HEK293 (cell line): Measurements from ENCODE around the gene ADCY7.

Experiments used
- CTCF ChIA-PET: fragments of 350-600 bp; formaldehyde crosslinking; extraction: SDS; loops from one replicate; lab custom pipeline; 2021; ENCODE audit warnings: antibody characterized with exemption; lab: Yijun Ruan, JAX
- POLR2A ChIA-PET: fragments of 300-600 bp; formaldehyde crosslinking; extraction: SDS; loops from one replicate; lab custom pipeline; 2020; ENCODE audit warnings: antibody characterized with exemption, inconsistent platforms; lab: Yijun Ruan, JAX
- H3K27ac ChIP-seq: fragments of 200-500 bp; sonication (Bioruptor generic); 2 replicates; pipeline ENCODE4 v1.5.1; 2014; ENCODE audit warnings: low read depth, low read length, control low read depth, inconsistent platforms; ENCODE audit errors: extremely low read depth
- H3K36me3 ChIP-seq, 2 experiments: fragments of 200-500 bp in 1 of 2; sonication (Bioruptor generic) in 1 of 2; 1 replicate in 1 of 2; 2 replicates in 1 of 2; pipeline ENCODE4 v1.5.1; 2014 to 2017; ENCODE audit warnings: inconsistent platforms in 2 of 2, low read length in 2 of 2; ENCODE audit not compliant: control insufficient read depth in 2 of 2, insufficient read depth in 1 of 2
- H3K4me1 ChIP-seq: fragments of 200-500 bp; sonication (Bioruptor generic); 2 replicates; pipeline ENCODE4 v1.5.1; 2014; ENCODE audit warnings: mild to moderate bottlenecking, low read length, inconsistent platforms; ENCODE audit not compliant: control insufficient read depth, insufficient read depth
- H3K4me3 ChIP-seq: 2 replicates; pipeline ENCODE4 v1.5.1; 2011; ENCODE audit warnings: low read depth, mild to moderate bottlenecking, control low read depth, low read length, moderate library complexity
- H3K9me3 ChIP-seq: fragments of 200-500 bp; sonication (Bioruptor generic); 2 replicates; pipeline ENCODE4 v1.5.1; 2014; ENCODE audit warnings: low read depth, low read length, inconsistent platforms; ENCODE audit not compliant: control insufficient read depth, insufficient read depth
- HOXA7 ChIP-seq: sonication (generic); formaldehyde crosslinking; IDR thresholded peaks from 2 replicates; pipeline ENCODE4 v1.8.1; 2022; ENCODE audit warnings: missing genetic modification reagents, borderline replicate concordance
- HOXD13 ChIP-seq: sonication (generic); formaldehyde crosslinking; IDR thresholded peaks from 2 replicates; pipeline ENCODE4 v1.8.0; 2022; ENCODE audit warnings: missing genetic modification reagents, borderline replicate concordance
- KLF9 ChIP-seq: fragments of 450-650 bp; formaldehyde crosslinking; IDR thresholded peaks from 2 replicates; pipeline ENCODE4 v1.5.1; 2016; ENCODE audit warnings: missing biosample characterization, missing genetic modification characterization, low read depth
- MZF1 ChIP-seq: fragments of 450-650 bp; formaldehyde crosslinking; IDR thresholded peaks from 2 replicates; pipeline ENCODE4 v1.5.1; 2017; ENCODE audit warnings: missing biosample characterization, missing genetic modification characterization, borderline replicate concordance
- PRDM2 ChIP-seq: fragments of 450-650 bp; formaldehyde crosslinking; IDR thresholded peaks from 2 replicates; pipeline ENCODE4 v1.5.1; 2016; ENCODE audit warnings: missing biosample characterization, missing genetic modification characterization, borderline replicate concordance
- SP2 ChIP-seq: fragments of 450-650 bp; formaldehyde crosslinking; IDR thresholded peaks from 2 replicates; pipeline ENCODE4 v1.5.1; 2016; ENCODE audit warnings: missing biosample characterization, missing genetic modification characterization
- YY1 ChIP-seq: fragments of 450-650 bp; formaldehyde crosslinking; IDR thresholded peaks from 2 replicates; pipeline ENCODE4 v1.5.1; 2018; ENCODE audit warnings: missing biosample characterization, missing genetic modification characterization
- ZEB2 ChIP-seq: fragments of 450-650 bp; formaldehyde crosslinking; IDR thresholded peaks from 2 replicates; pipeline ENCODE4 v1.5.1; 2016; ENCODE audit warnings: missing biosample characterization, missing genetic modification characterization
- ZIC2 ChIP-seq: fragments of 450-650 bp; formaldehyde crosslinking; IDR thresholded peaks from 2 replicates; pipeline ENCODE4 v1.5.1; 2016; ENCODE audit warnings: missing biosample characterization, missing genetic modification characterization
- ZNF10 ChIP-seq: fragments of 450-650 bp; formaldehyde crosslinking; IDR thresholded peaks from 2 replicates; pipeline ENCODE4 v1.5.1; 2017; ENCODE audit warnings: missing biosample characterization, missing genetic modification characterization
- ZNF114 ChIP-seq: fragments of 450-650 bp; formaldehyde crosslinking; IDR thresholded peaks from 2 replicates; pipeline ENCODE4 v1.5.0; 2017; ENCODE audit warnings: missing biosample characterization, missing genetic modification characterization
- ZNF138 ChIP-seq: fragments of 450-650 bp; formaldehyde crosslinking; IDR thresholded peaks from 2 replicates; pipeline ENCODE4 v1.5.1; 2016; ENCODE audit warnings: missing biosample characterization, missing genetic modification characterization, borderline replicate concordance
- ZNF169 ChIP-seq: fragments of 450-650 bp; formaldehyde crosslinking; IDR thresholded peaks from 2 replicates; pipeline ENCODE4 v1.5.1; 2016; ENCODE audit warnings: missing biosample characterization, missing genetic modification characterization
- ZNF214 ChIP-seq: fragments of 450-650 bp; formaldehyde crosslinking; IDR thresholded peaks from 2 replicates; pipeline ENCODE4 v1.5.1; 2017; ENCODE audit warnings: missing biosample characterization, mild to moderate bottlenecking, missing genetic modification characterization, borderline replicate concordance
- ZNF514 ChIP-seq: fragments of 450-650 bp; formaldehyde crosslinking; IDR thresholded peaks from 2 replicates; pipeline ENCODE4 v1.5.1; 2016; ENCODE audit warnings: missing biosample characterization, missing genetic modification characterization
- ZNF600 ChIP-seq: fragments of 450-650 bp; formaldehyde crosslinking; IDR thresholded peaks from 2 replicates; pipeline ENCODE4 v1.5.1; 2016; ENCODE audit warnings: missing biosample characterization, missing genetic modification characterization
- ZNF624 ChIP-seq: fragments of 450-650 bp; formaldehyde crosslinking; IDR thresholded peaks from 2 replicates; pipeline ENCODE4 v1.5.1; 2017; ENCODE audit warnings: missing biosample characterization, missing genetic modification characterization
- ZNF626 ChIP-seq: fragments of 450-650 bp; sonication (Bioruptor Pico); formaldehyde crosslinking; IDR thresholded peaks from 2 replicates; pipeline ENCODE4 v1.5.1; 2018; ENCODE audit warnings: missing biosample characterization, missing genetic modification characterization, inconsistent platforms
- ZNF747 ChIP-seq: fragments of 450-650 bp; formaldehyde crosslinking; IDR thresholded peaks from 2 replicates; pipeline ENCODE4 v1.5.1; 2016; ENCODE audit warnings: missing biosample characterization, missing genetic modification characterization
- TF ChIP-seq, protein P1 (sequence below): fragments of 450-650 bp; formaldehyde crosslinking; IDR thresholded peaks from 2 replicates; pipeline ENCODE4 v1.5.1; 2016; ENCODE audit warnings: missing biosample characterization, missing genetic modification characterization

Gene ADCY7

GRCh38 chr16:50270510-50271147 is 4.3 kb downstream of the ADCY7 start:
- Histone ChIP-seq H3K27ac (no peak overlapping the region), H3K4me1 (0 out of 2 replicates have a peak, but pooled peaks cover 3% of the 10 kb centered on the region), H3K4me3 (no peak overlapping the region), H3K36me3 (no peaks in the 10 kb centered on the region), H3K9me3 (no peaks in the 10 kb centered on the region)
- ChIA-PET CTCF (no interaction called here), POLR2A (no interaction called here)
- TF ChIP-seq KLF9 (tag by site-specific recombination) (no peak), ZNF114 (no peak), SP2 (tag by site-specific recombination) (no peak), ZNF514 (no peak), ZNF10 (tag by site-specific recombination) (no peak), HOXD13 (CRISPR knock-in tag) (no peak), MZF1 (no peak), ZNF600 (tag by site-specific recombination) (no peak), YY1 (tag by site-specific recombination) (no peak), ZEB2 (no peak), PRDM2 (tag by site-specific recombination) (no peak), ZNF138 (tag by site-specific recombination) (no peak), ZNF747 (tag by site-specific recombination) (no peak), ZNF626 (tag by site-specific recombination) (no peak), HOXA7 (CRISPR knock-in tag) (no peak), ZNF624 (tag by site-specific recombination) (no peak), ZIC2 (tag by site-specific recombination) (no peak), ZNF214 (no peak), ZNF169 (tag by site-specific recombination) (no peak)
- TF ChIP-seq, protein P1, sequence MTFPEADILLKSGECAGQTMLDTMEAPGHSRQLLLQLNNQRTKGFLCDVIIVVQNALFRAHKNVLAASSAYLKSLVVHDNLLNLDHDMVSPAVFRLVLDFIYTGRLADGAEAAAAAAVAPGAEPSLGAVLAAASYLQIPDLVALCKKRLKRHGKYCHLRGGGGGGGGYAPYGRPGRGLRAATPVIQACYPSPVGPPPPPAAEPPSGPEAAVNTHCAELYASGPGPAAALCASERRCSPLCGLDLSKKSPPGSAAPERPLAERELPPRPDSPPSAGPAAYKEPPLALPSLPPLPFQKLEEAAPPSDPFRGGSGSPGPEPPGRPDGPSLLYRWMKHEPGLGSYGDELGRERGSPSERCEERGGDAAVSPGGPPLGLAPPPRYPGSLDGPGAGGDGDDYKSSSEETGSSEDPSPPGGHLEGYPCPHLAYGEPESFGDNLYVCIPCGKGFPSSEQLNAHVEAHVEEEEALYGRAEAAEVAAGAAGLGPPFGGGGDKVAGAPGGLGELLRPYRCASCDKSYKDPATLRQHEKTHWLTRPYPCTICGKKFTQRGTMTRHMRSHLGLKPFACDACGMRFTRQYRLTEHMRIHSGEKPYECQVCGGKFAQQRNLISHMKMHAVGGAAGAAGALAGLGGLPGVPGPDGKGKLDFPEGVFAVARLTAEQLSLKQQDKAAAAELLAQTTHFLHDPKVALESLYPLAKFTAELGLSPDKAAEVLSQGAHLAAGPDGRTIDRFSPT = no peak
